ENCODE results near the gene PTPRM. TPM values are rescaled to one million over a fixed set of nuclear protein-coding genes. Genes with fewer than 3 reads are reported as not detected.

The PTPRM gene
- total RNA-seq, 1 donor from 2014 or later: 4.5 TPM

GRCh38 chr18:8114480-8114879 lies 547.4 kb downstream of the PTPRM start:
- H3K36me3 Mint-ChIP-seq (ENCODE audit: low read depth): no peaks in the 10 kb centered on the region
- H3K27me3 Mint-ChIP-seq (ENCODE audit: low read depth): no peaks in the 10 kb centered on the region
- no peak overlapping the region for H3K27ac Mint-ChIP-seq
- no peaks in the 10 kb centered on the region for H3K9me3 Mint-ChIP-seq
- H3K4me1 Mint-ChIP-seq (ENCODE audit: low read depth): no peaks in the 10 kb centered on the region
- intact Hi-C loops (cut with micrococcal nuclease): no loop called here
- no peak for DNase-seq (ENCODE audit: low spot score)
- H3K4me3 Mint-ChIP-seq (ENCODE audit: low read depth): no peak overlapping the region

- Mint-ChIP-seq H3K4me3 (ENCODE audit: low read depth) (no peak overlapping the region), H3K36me3 (ENCODE audit: low read depth) (no peaks in the 10 kb centered on the region), H3K27me3 (ENCODE audit: low read depth) (no peaks in the 10 kb centered on the region), H3K27ac (no peak overlapping the region), H3K4me1 (ENCODE audit: low read depth) (no peaks in the 10 kb centered on the region), H3K9me3 (no peaks in the 10 kb centered on the region)
- DNase-seq (ENCODE audit: low spot score): no peak
- intact Hi-C loops (cut with micrococcal nuclease): no loop called here
These were observed 549.4 kb downstream of the PTPRM start for GRCh38 chr18:8116341-8117005.

GRCh38 chr18:8117006-8117371 lies 549.9 kb downstream of the PTPRM start:
- Mint-ChIP-seq H3K9me3 (no peaks in the 10 kb centered on the region), H3K36me3 (ENCODE audit: low read depth) (no peaks in the 10 kb centered on the region), H3K4me3 (ENCODE audit: low read depth) (no peak overlapping the region)

DNA sequence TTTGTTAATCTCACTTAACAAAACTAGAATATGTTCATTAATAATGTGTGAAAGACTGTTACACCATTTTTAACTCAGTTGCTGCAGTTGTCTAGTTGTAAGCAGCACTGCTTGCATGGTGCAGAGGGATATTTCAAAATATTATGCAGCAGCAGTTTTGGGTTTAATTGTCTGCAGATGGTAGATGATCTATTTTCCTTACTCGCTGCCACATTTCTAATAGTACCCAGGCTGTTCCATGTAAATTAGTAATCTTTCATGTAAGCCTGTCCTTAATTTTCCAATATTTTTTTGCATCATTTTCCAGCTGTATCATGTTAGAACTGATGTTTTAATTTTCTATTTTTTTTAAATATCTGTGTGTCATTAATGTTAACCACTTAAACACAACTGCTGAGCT lies 554.0 kb downstream of the PTPRM start:
- Mint-ChIP-seq H3K36me3 (ENCODE audit: low read depth) (no peaks in the 10 kb centered on the region), H3K27me3 (ENCODE audit: low read depth) (no peaks in the 10 kb centered on the region), H3K27ac (no peak overlapping the region), H3K4me1 (ENCODE audit: low read depth) (no peaks in the 10 kb centered on the region), H3K4me3 (ENCODE audit: low read depth) (no peak overlapping the region), H3K9me3 (no peaks in the 10 kb centered on the region)
- intact Hi-C loops (cut with micrococcal nuclease): no loop called here
- no peak for DNase-seq (ENCODE audit: low spot score)

More at GRCh38 chr18:8117006-8117371, 549.9 kb downstream of the PTPRM start:
- intact Hi-C loops (cut with micrococcal nuclease): no loop called here
- Mint-ChIP-seq H3K27ac (no peak overlapping the region), H3K4me1 (ENCODE audit: low read depth) (no peaks in the 10 kb centered on the region), H3K27me3 (ENCODE audit: low read depth) (no peaks in the 10 kb centered on the region)
- DNase-seq (ENCODE audit: low spot score): no peak

GRCh38 chr18:8121942-8122480 lies 554.9 kb downstream of the PTPRM start:
- no peak overlapping the region for H3K4me3 Mint-ChIP-seq (ENCODE audit: low read depth)
- no peaks in the 10 kb centered on the region for H3K4me1 Mint-ChIP-seq (ENCODE audit: low read depth)
- intact Hi-C loops (cut with micrococcal nuclease): no loop called here
- H3K27me3 Mint-ChIP-seq (ENCODE audit: low read depth): no peaks in the 10 kb centered on the region
- no peak for DNase-seq (ENCODE audit: low spot score)
- no peak overlapping the region for H3K27ac Mint-ChIP-seq
- no peaks in the 10 kb centered on the region for H3K36me3 Mint-ChIP-seq (ENCODE audit: low read depth)
- no peaks in the 10 kb centered on the region for H3K9me3 Mint-ChIP-seq

DNA sequence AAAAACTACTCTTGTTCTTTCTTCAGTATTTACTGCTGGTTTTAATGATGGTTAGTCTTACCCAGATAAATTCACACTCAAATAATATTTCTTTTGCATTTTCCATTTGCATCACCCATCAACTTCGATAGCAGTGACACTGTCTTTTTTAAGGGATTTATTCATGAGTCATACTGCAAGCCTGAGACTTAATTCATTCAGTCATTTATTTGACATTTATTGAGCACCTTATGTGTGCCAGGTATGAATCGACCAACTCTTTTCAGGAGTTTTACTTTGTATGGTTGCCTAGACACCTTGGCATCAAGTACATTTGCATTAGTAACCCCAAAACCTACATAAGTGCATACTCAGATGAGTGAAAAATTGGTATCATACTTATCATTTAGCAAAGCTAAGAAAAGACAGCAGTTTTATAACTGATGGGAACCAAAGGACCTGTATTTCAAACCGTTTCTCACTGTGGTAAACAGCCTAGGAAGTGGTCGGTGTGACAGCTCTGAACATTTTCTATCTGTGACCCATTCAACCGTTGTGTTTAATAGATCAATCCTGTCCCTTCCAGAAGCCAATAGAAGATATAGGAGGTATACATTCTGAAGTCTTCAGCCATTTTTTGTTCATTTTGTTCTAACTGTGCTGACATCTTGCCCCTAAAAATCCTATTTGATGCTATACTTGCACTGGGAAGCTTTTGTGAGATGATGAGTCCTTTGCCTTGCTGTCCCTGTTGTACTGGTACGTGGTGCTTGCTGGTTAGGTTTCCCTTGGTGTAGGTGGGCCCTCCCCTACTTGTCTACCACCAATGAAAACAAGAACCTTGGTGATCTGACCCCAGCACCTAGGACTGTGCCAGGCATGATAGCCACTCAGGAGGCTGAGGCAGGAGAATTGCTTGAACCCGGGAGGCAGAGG lies 557.4 kb downstream of the PTPRM start:
- H3K4me1 Mint-ChIP-seq (ENCODE audit: low read depth): no peaks in the 10 kb centered on the region
- DNase-seq (ENCODE audit: low spot score): no peak

GRCh38 chr18:8130096-8130495 lies 563.0 kb downstream of the PTPRM start:
- intact Hi-C loops (cut with micrococcal nuclease): no loop called here
- no peaks in the 10 kb centered on the region for H3K36me3 Mint-ChIP-seq (ENCODE audit: low read depth)
- H3K9me3 Mint-ChIP-seq: peaks cover 10% of the 10 kb centered on the region
- DNase-seq (ENCODE audit: low spot score): no peak
- no peaks in the 10 kb centered on the region for H3K27me3 Mint-ChIP-seq (ENCODE audit: low read depth)
- no peaks in the 10 kb centered on the region for H3K4me1 Mint-ChIP-seq (ENCODE audit: low read depth)
- no peak overlapping the region for H3K27ac Mint-ChIP-seq
- H3K4me3 Mint-ChIP-seq (ENCODE audit: low read depth): no peak overlapping the region

More for the DNA sequence above, 557.4 kb downstream of the PTPRM start:
- H3K27ac Mint-ChIP-seq: no peak overlapping the region
- intact Hi-C loops (cut with micrococcal nuclease): no loop called here
- no peaks in the 10 kb centered on the region for H3K27me3 Mint-ChIP-seq (ENCODE audit: low read depth)
- no peak overlapping the region for H3K4me3 Mint-ChIP-seq (ENCODE audit: low read depth)
- H3K9me3 Mint-ChIP-seq: no peaks in the 10 kb centered on the region
- H3K36me3 Mint-ChIP-seq (ENCODE audit: low read depth): no peaks in the 10 kb centered on the region

DNA sequence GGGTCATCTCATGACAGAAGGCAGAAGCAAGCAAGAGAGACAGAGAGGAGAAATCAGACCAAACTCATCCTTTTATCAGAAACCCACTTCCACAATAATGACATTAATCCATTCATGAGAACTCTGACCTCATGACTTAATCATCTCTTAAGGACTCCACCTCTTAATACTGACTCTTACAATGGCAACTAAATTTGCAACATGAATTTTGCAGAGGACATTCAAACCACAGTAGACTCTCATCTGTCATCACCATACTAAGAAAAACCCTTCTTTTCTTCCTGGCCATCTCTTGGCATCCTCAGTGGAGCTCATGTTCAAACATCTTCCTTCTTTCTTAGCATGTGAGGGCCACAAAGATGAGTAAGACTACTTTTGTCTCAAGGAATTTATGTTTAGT lies 565.9 kb downstream of the PTPRM start:
- Mint-ChIP-seq H3K9me3 (peaks cover 10% of the 10 kb centered on the region), H3K27me3 (ENCODE audit: low read depth) (no peaks in the 10 kb centered on the region), H3K4me3 (ENCODE audit: low read depth) (no peak overlapping the region), H3K27ac (no peak overlapping the region), H3K36me3 (ENCODE audit: low read depth) (no peaks in the 10 kb centered on the region), H3K4me1 (ENCODE audit: low read depth) (no peaks in the 10 kb centered on the region)
- intact Hi-C loops (cut with micrococcal nuclease): no loop called here
- no peak for DNase-seq (ENCODE audit: low spot score)

DNA sequence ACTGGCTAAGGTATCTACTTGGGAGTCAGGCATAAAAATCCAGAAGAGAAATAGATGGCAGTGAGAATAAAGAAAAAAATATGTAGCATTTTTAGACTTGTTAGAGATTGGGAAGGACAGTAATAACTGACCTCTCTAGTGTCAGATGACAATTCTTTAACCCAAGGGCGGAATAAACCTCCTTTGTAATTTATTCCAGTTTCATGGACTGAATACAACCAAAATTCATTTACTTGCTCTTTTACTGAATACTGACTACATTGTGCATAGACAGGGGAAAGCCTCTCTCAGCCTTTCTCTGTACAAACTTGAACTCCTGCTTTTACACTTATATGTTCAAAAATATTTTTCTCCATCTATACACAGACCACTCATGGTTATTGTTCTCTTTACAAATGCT lies 566.8 kb downstream of the PTPRM start:
- Mint-ChIP-seq H3K27me3 (ENCODE audit: low read depth) (no peaks in the 10 kb centered on the region), H3K27ac (no peak overlapping the region)
- intact Hi-C loops (cut with micrococcal nuclease): no loop called here

GRCh38 chr18:8139127-8139527 lies 572.0 kb downstream of the PTPRM start:
- intact Hi-C loops (cut with micrococcal nuclease): no loop called here
- no peaks in the 10 kb centered on the region for H3K27me3 Mint-ChIP-seq (ENCODE audit: low read depth)
- H3K9me3 Mint-ChIP-seq: no peaks in the 10 kb centered on the region
- no peaks in the 10 kb centered on the region for H3K4me1 Mint-ChIP-seq (ENCODE audit: low read depth)
- H3K4me3 Mint-ChIP-seq (ENCODE audit: low read depth): no peak overlapping the region
- H3K27ac Mint-ChIP-seq: no peak overlapping the region
- H3K36me3 Mint-ChIP-seq (ENCODE audit: low read depth): no peaks in the 10 kb centered on the region
- no peak for DNase-seq (ENCODE audit: low spot score)

More for the DNA sequence above, 566.8 kb downstream of the PTPRM start:
- no peak overlapping the region for H3K4me3 Mint-ChIP-seq (ENCODE audit: low read depth)
- H3K9me3 Mint-ChIP-seq: peaks cover 10% of the 10 kb centered on the region
- DNase-seq (ENCODE audit: low spot score): no peak
- H3K36me3 Mint-ChIP-seq (ENCODE audit: low read depth): no peaks in the 10 kb centered on the region
- H3K4me1 Mint-ChIP-seq (ENCODE audit: low read depth): no peaks in the 10 kb centered on the region

DNA sequence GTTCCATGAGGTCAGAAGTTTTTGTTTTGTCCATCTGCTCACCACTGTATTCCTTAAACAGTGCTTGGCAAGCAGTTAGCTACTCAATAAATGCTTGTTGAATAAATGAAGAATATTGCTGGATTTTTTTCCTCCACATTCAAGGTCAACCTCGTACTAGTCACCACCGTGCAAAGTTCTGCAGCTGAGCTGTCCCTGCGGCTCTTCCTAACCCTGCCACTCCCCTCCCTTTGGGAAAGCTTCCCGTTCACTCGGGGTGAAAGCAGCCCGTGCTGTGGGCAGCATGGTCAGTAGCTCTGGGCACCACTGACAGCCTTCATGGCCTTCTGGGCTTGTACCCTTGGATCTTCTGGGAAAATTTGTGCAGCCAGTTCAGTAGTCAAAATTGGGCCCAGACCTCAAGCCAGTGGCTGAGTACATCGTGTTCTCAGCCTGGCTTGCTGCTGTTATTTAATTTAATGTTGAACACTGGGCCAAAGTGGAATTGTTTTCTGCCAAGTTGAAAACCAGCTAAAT lies 572.8 kb downstream of the PTPRM start:
- no peak overlapping the region for H3K4me3 Mint-ChIP-seq (ENCODE audit: low read depth)
- H3K36me3 Mint-ChIP-seq (ENCODE audit: low read depth): no peaks in the 10 kb centered on the region
- H3K27me3 Mint-ChIP-seq (ENCODE audit: low read depth): no peaks in the 10 kb centered on the region
- no peaks in the 10 kb centered on the region for H3K4me1 Mint-ChIP-seq (ENCODE audit: low read depth)
- peaks cover 3% of the 10 kb centered on the region for H3K9me3 Mint-ChIP-seq
- intact Hi-C loops (cut with micrococcal nuclease): no loop called here
- no peak overlapping the region for H3K27ac Mint-ChIP-seq
- DNase-seq (ENCODE audit: low spot score): no peak

DNA sequence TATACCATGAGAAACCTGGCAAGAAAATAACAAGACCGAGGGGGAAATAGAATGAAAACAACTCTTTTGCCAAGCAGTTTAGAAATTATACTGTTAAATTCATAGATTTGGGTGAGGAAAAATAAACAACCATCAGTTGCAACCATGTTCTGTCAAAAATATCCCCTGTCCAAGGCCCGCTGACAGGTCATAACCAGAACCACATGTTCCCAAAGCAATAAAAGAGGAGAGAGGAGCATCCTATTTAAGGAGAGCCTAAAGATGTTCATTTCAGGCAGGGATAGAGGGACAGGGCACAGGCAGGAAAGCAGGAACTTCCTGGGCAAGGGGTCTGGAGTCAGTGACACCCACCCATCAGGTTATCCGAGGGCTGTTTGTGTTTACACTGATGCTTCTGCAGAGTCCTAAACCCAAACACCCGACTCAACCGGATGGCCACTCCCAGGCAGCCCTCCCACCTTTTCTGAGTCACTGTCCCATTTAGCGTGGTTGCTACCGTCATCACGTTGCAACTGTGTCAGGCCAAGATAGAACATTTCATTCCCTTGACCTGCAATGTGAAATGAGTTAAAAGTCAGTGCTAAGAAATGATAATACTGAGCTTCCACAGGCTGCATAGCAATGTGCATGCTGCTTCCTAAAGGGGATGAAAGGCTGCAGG lies 573.9 kb downstream of the PTPRM start:
- H3K9me3 Mint-ChIP-seq: peaks cover 4% of the 10 kb centered on the region

More for the DNA sequence above, 573.9 kb downstream of the PTPRM start:
- DNase-seq (ENCODE audit: low spot score): no peak
- no peak overlapping the region for H3K27ac Mint-ChIP-seq
- intact Hi-C loops (cut with micrococcal nuclease): no loop called here
- no peaks in the 10 kb centered on the region for H3K27me3 Mint-ChIP-seq (ENCODE audit: low read depth)
- H3K4me3 Mint-ChIP-seq (ENCODE audit: low read depth): no peak overlapping the region
- H3K4me1 Mint-ChIP-seq (ENCODE audit: low read depth): no peaks in the 10 kb centered on the region
- H3K36me3 Mint-ChIP-seq (ENCODE audit: low read depth): no peaks in the 10 kb centered on the region

Data from activated T-helper 2 cell treated with anti-CD3 and anti-CD28 coated beads, Interferon-gamma antibody, Interleukin-2, Interleukin-4, amounts not matched to agents 10 μg/mL and 5 μg/mL and 100 μg/mL, durations not matched to agents 14 hours and 24 hours and 36 hours (primary cell).